Neural cell (in vitro differentiated cells): ENCODE data around the gene FBXO36.

ENCODE experiments used
- CTCF ChIP-seq: fragments of 450-650 bp; IDR thresholded peaks from 2 replicates; pipeline ENCODE4 v1.5.1; 2014; ENCODE audit warnings: antibody characterized with exemption, mild to moderate bottlenecking, moderate library complexity; ENCODE audit not compliant: poor library complexity, severe bottlenecking
- EZH2 ChIP-seq: fragments of 200-600, 300-800 bp; shearing (Covaris generic), sonication (generic); IDR thresholded peaks from 2 replicates; pipeline ENCODE4 v1.6.1; 2014; ENCODE audit warnings: antibody characterized with exemption, low read length, borderline replicate concordance, mild to moderate bottlenecking; ENCODE audit not compliant: insufficient read depth, poor library complexity, severe bottlenecking

DNA sequence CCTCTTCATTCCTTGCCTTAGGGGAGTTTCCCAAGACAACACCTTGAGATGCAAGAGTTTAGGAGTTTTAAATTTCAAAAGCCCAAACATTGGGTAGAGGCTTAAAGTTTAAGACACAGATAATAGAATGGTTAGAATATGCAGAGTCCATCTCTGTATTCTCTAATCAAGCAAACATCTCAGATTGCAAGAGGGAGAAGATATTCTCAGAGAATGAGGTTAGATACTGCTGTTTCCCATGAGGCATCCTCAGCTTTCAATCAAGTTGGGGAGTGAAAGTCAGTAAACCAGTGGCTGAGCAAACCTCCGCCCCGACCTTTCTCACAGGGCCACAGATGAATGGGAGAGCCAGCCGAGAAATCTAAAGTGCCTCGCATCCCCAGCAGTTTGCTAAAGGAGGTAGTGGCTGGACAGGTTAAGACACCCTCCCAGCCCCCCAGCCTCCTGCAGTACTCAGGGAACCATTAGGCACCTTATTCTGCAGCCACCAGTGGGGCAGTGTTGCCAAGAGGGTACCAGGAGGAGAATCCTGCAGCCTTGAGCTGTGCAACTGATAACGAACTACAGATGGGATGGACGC is 30.0 kb downstream of the FBXO36 start:
- TF ChIP-seq CTCF, result no peak
- TF ChIP-seq EZH2, result no peak
